Measurements from ENCODE around the gene KRTAP5-5. TPM values are rescaled to one million over a fixed set of nuclear protein-coding genes. Genes with fewer than 3 reads are reported as not detected.

Gene KRTAP5-5
- total and polyA plus RNA-seq, 2 experiments from 2014 or later = not detected

DNA sequence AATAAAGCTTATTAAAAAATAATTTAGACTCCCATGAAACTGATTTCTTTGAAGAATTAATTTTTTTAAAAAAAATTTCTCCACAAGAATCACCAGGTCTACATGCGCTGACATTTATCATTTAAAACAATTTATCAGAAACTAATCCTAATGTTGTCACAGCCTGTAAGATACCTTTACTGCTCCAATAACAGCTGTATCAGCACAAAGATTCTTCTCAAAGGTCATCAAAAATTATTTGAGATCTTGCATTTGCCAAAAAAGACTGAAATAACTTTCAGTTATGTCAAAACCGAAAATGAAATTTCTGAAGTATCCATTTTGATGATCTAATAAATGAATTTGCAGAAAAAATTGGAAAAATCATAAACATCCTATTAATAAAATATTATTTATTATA, 8.1 kb downstream of the KRTAP5-5 start:
- TF ChIP-seq JUNB (IDR thresholded peaks at IDR 0.05; ENCODE audit: unreplicated experiment) = no peak
- no peak for TF ChIP-seq CREB1 (CRISPR knock-in tag; IDR thresholded peaks at IDR 0.05; ENCODE audit: low read depth)
- no peak for TF ChIP-seq ZNF331 (CRISPR knock-in tag; IDR thresholded peaks at IDR 0.05; ENCODE audit: low read depth)
- TF ChIP-seq POLR2AphosphoS5 (IDR thresholded peaks at IDR 0.05; ENCODE audit: low read depth) = no peak
- no peak for TF ChIP-seq EZH2phosphoT487 (IDR thresholded peaks at IDR 0.05; ENCODE audit: unreplicated experiment)
- TF ChIP-seq ZNF114 (CRISPR knock-in tag; IDR thresholded peaks at IDR 0.05) = no peak
- TF ChIP-seq, protein P1, sequence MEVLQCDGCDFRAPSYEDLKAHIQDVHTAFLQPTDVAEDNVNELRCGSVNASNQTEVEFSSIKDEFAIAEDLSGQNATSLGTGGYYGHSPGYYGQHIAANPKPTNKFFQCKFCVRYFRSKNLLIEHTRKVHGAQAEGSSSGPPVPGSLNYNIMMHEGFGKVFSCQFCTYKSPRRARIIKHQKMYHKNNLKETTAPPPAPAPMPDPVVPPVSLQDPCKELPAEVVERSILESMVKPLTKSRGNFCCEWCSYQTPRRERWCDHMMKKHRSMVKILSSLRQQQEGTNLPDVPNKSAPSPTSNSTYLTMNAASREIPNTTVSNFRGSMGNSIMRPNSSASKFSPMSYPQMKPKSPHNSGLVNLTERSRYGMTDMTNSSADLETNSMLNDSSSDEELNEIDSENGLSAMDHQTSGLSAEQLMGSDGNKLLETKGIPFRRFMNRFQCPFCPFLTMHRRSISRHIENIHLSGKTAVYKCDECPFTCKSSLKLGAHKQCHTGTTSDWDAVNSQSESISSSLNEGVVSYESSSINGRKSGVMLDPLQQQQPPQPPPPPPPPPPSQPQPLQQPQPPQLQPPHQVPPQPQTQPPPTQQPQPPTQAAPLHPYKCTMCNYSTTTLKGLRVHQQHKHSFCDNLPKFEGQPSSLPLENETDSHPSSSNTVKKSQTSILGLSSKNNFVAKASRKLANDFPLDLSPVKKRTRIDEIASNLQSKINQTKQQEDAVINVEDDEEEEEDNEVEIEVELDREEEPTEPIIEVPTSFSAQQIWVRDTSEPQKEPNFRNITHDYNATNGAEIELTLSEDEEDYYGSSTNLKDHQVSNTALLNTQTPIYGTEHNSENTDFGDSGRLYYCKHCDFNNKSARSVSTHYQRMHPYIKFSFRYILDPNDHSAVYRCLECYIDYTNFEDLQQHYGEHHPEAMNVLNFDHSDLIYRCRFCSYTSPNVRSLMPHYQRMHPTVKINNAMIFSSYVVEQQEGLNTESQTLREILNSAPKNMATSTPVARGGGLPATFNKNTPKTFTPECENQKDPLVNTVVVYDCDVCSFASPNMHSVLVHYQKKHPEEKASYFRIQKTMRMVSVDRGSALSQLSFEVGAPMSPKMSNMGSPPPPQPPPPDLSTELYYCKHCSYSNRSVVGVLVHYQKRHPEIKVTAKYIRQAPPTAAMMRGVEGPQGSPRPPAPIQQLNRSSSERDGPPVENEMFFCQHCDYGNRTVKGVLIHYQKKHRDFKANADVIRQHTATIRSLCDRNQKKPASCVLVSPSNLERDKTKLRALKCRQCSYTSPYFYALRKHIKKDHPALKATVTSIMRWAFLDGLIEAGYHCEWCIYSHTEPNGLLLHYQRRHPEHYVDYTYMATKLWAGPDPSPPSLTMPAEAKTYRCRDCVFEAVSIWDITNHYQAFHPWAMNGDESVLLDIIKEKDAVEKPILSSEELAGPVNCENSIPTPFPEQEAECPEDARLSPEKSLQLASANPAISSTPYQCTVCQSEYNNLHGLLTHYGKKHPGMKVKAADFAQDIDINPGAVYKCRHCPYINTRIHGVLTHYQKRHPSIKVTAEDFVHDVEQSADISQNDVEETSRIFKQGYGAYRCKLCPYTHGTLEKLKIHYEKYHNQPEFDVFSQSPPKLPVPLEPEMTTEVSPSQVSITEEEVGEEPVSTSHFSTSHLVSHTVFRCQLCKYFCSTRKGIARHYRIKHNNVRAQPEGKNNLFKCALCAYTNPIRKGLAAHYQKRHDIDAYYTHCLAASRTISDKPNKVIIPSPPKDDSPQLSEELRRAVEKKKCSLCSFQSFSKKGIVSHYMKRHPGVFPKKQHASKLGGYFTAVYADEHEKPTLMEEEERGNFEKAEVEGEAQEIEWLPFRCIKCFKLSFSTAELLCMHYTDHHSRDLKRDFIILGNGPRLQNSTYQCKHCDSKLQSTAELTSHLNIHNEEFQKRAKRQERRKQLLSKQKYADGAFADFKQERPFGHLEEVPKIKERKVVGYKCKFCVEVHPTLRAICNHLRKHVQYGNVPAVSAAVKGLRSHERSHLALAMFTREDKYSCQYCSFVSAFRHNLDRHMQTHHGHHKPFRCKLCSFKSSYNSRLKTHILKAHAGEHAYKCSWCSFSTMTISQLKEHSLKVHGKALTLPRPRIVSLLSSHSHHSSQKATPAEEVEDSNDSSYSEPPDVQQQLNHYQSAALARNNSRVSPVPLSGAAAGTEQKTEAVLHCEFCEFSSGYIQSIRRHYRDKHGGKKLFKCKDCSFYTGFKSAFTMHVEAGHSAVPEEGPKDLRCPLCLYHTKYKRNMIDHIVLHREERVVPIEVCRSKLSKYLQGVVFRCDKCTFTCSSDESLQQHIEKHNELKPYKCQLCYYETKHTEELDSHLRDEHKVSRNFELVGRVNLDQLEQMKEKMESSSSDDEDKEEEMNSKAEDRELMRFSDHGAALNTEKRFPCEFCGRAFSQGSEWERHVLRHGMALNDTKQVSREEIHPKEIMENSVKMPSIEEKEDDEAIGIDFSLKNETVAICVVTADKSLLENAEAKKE (CRISPR knock-in tag; IDR thresholded peaks at IDR 0.05) = no peak
- TF ChIP-seq NANOG (IDR thresholded peaks at IDR 0.05; ENCODE audit: borderline replicate concordance) = no peak
- H3K4me1 ChIP-seq (ENCODE audit: insufficient read depth) = 0 out of 2 replicates have a peak, but pooled peaks cover 2% of the 10 kb centered on the region
- H2AFZ ChIP-seq = no peak overlapping the region
- Mint-ChIP-seq H3K27ac (no peak overlapping the region), H3K9me3 (no peaks in the 10 kb centered on the region), H3K27me3 (ENCODE audit: insufficient read depth, low read depth, poor library complexity) (peaks cover 13% of the 10 kb centered on the region), H3K4me1 (peaks cover 5% of the 10 kb centered on the region), H3K4me3 (no peak overlapping the region), H3K36me3 (ENCODE audit: low read depth) (no peaks in the 10 kb centered on the region)
- H3K36me3 ChIP-seq (ENCODE audit: insufficient read depth) = no peaks in the 10 kb centered on the region
- no peak overlapping the region for H3K4me3 ChIP-seq
- no peaks in the 10 kb centered on the region for H3K79me2 ChIP-seq (replicated peaks; ENCODE audit: insufficient read depth)
- DNase-seq (ENCODE audit: low spot score) (no peak), ATAC-seq (no peak)
- no peak overlapping the region for H3K4me2 ChIP-seq
- H4K20me1 ChIP-seq (replicated peaks; ENCODE audit: insufficient read depth) = no peaks in the 10 kb centered on the region
- no peaks in the 10 kb centered on the region for H3K27me3 ChIP-seq (ENCODE audit: insufficient read depth)
- H3K27ac ChIP-seq (ENCODE audit: low read depth) = no peak overlapping the region
- H3K9me2 ChIP-seq (ENCODE audit: insufficient read depth) = no peaks in the 10 kb centered on the region
- H3F3A ChIP-seq (replicated peaks; ENCODE audit: low read depth) = no peaks in the 10 kb centered on the region
